H1 (cell line): ENCODE data around the gene FCRLA. TPM values are rescaled to one million over a fixed set of nuclear protein-coding genes. Genes with fewer than 3 reads are reported as not detected.

Experiments used
- ASH2L ChIP-seq: fragments of 200-600, 300-600 bp; sonication (generic); IDR thresholded peaks from one replicate; pipeline ENCODE4 v1.7.1; 2017; ENCODE audit warnings: low read length
- GABPA ChIP-seq: IDR thresholded peaks from 2 replicates; pipeline ENCODE4 v1.6.1; 2011; ENCODE audit warnings: mild to moderate bottlenecking, low read length, moderate library complexity, borderline replicate concordance; ENCODE audit not compliant: insufficient read depth
- POLR2AphosphoS5 ChIP-seq: IDR thresholded peaks from 2 replicates; pipeline ENCODE4 v1.6.1; 2011; ENCODE audit warnings: low read depth, low read length
- RAD21 ChIP-seq, 2 experiments: IDR thresholded peaks in 1 of 2; conservative IDR thresholded peaks in 1 of 2; 2 replicates each; pipeline ENCODE4 v1.6.1; 2011; ENCODE audit warnings: low read depth in 2 of 2, low read length in 2 of 2, improper control_type of control experiment in 1 of 2, inconsistent platforms in 1 of 2, mild to moderate bottlenecking in 1 of 2, moderate library complexity in 1 of 2
- TCF12 ChIP-seq: IDR thresholded peaks from 2 replicates; pipeline ENCODE4 v1.6.1; 2011; ENCODE audit warnings: low read depth, mild to moderate bottlenecking, low read length
- polyA plus RNA-seq, 7 experiments: library from polyadenylated mRNA; depleted of rRNA in 3 of 7; stranded (reverse) in 5 of 7; unstranded in 2 of 7; fragments of >200 nt in 5 of 7; fragments of 200-250 nt in 2 of 7; gene quantifications; 1 replicate in 5 of 7; 2 replicates in 1 of 7; 4 replicates in 1 of 7; pipeline versions ENCODE4 v1.2.1 to v1.2.3, GENCODE V29; 2011 to 2013; ENCODE audit warnings: missing spikeins in 2 of 7, mixed read lengths in 2 of 7
- total RNA-seq: library from RNA; stranded (reverse); fragmentation: NEBNext Ultra II Directional; extraction: Animal tissue kit (Norgen Biotek cat#: 25700); gene quantifications from 2 replicates; pipeline ENCODE4 v1.2.1, GENCODE V29; 2021

Gene FCRLA
- total and polyA plus RNA-seq, 2 of the 8 experiments (the other 6 are each of a cell fraction or from before 2014, with no cell fraction given): not detected

- TF ChIP-seq RAD21 (IDR thresholded peaks at IDR 0.05 in 1 of 2, conservative IDR thresholded peaks at IDR 0.05 in 1 of 2; ENCODE audit: low read depth in 2 of 2, low read length in 2 of 2): no peak
- no peak for TF ChIP-seq TCF12
- no peak for TF ChIP-seq POLR2AphosphoS5
- no peak for TF ChIP-seq ASH2L
- no peak for TF ChIP-seq GABPA
- TF ChIP-seq, all 59 proteins: peak for 0
Measured at GRCh38 chr1:161706113-161706481, 932 bp upstream of the FCRLA start (continued).
